ENCODE data around the gene AOX1. TPM values are rescaled to one million over a fixed set of nuclear protein-coding genes. Genes with fewer than 3 reads are reported as not detected.
"Not testable (repeated sequence)": the region's sequence is repeated elsewhere in the genome, so short reads cannot be mapped to it uniquely, and the experiment has no call there.

Gene AOX1
- total RNA-seq, 1 experiment from 2014 or later: 3.5 TPM

DNA sequence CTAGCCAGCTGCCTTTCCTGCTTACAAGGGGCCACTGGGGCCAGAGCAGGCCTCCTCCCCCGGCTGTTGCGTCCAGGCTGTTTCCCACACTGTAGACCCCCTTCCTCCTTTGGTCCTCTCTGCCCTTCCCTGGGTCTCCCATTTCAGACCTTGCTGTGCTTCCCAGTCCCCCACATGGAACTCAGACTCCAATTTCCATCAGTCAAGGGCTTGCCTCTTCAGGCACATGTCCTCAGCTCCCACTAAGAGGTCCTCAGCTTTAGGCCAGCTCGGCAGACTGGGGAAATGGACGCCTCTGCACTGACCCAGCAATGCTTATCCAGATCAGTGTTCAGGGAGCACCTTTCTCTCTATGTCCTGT, 127.9 kb downstream of the AOX1 start:
- Histone ChIP-seq H3K4me2 (ENCODE audit: insufficient read depth, insufficient read length, low read length) (peak overlapping the region; percentile 49), H3K4me1 (ENCODE audit: insufficient read depth, low read length) (0 out of 2 replicates have a peak, but pooled peaks cover 2% of the 10 kb centered on the region), H3K56ac (ENCODE audit: insufficient read length, low read depth, low read length) (no peak overlapping the region), H2AK5ac (ENCODE audit: insufficient read length, low read length) (no peak overlapping the region), H3K9ac (ENCODE audit: extremely low read depth, insufficient read length, low read length) (no peak overlapping the region), H3K23ac (ENCODE audit: insufficient read length, low read depth, low read length) (no peak overlapping the region), H2AFZ (ENCODE audit: low read length) (peak overlapping the region; percentile 75), H3K14ac (ENCODE audit: insufficient read depth, low read length) (peak overlapping the region; percentile 69; the same call in 1 of the 2 replicates), H3K9me3 (ENCODE audit: control insufficient read depth, low read depth, low read length) (no peaks in the 10 kb centered on the region), H2BK120ac (ENCODE audit: low read depth, low read length, poor library complexity, severe bottlenecking) (no peak overlapping the region), H4K20me1 (ENCODE audit: control insufficient read depth, insufficient read depth, insufficient read length) (no peaks in the 10 kb centered on the region), H3K23me2 (ENCODE audit: insufficient read length, low read depth, low read length, poor library complexity, severe bottlenecking) (no peaks in the 10 kb centered on the region), H3K27ac (ENCODE audit: insufficient read length, low read depth, low read length) (no peak overlapping the region), H3T11ph (ENCODE audit: low read length) (no peak overlapping the region), H3K27me3 (ENCODE audit: insufficient read depth, low read length) (no peaks in the 10 kb centered on the region), H2BK12ac (ENCODE audit: insufficient read length, low read depth, low read length) (no peak overlapping the region), H4K91ac (ENCODE audit: insufficient read length, low read depth, low read length) (no peak overlapping the region), H2BK5ac (ENCODE audit: insufficient read length, low read length) (no peak overlapping the region), H2BK20ac (ENCODE audit: low read depth, low read length, poor library complexity, severe bottlenecking) (no peak overlapping the region), H3K18ac (ENCODE audit: insufficient read length, low read depth, low read length) (peak overlapping the region; percentile 13), H3K79me2 (ENCODE audit: insufficient read depth, low read length) (no peaks in the 10 kb centered on the region), H2BK15ac (ENCODE audit: low read depth, low read length) (no peak overlapping the region), H4K5ac (ENCODE audit: insufficient read length, low read depth, low read length) (peak overlapping the region; percentile 79), H3K4ac (ENCODE audit: low read depth, low read length) (no peak overlapping the region), H4K8ac (replicated peaks; ENCODE audit: insufficient read length, low read depth, low read length) (no peak overlapping the region), H3K79me1 (ENCODE audit: insufficient read depth, low read depth, low read length, poor library complexity, severe bottlenecking) (no peaks in the 10 kb centered on the region)
- peak overlapping the region in 2 of 3 experiments; percentile 57 to 94; a peak in 4 of 7 replicates for H3K27ac Mint-ChIP-seq
- peaks cover 8 to 10% of the 10 kb centered on the region in 2 experiments for H3K4me1 Mint-ChIP-seq
- H3K36me3 Mint-ChIP-seq (ENCODE audit: insufficient read depth in 1 of 3, low read depth in 3 of 3): no peaks in the 10 kb centered on the region
- no peaks in the 10 kb centered on the region; the same call in 1 of the 2 replicates for H3K27me3 Mint-ChIP-seq (ENCODE audit: low read depth)
- H3K4me3 Mint-ChIP-seq: peak overlapping the region in 1 of 2 experiments; percentile 67; a peak in 2 of 5 replicates
- H3K9me3 Mint-ChIP-seq: no peaks in the 10 kb centered on the region
- TF ChIP-seq, protein P1, sequence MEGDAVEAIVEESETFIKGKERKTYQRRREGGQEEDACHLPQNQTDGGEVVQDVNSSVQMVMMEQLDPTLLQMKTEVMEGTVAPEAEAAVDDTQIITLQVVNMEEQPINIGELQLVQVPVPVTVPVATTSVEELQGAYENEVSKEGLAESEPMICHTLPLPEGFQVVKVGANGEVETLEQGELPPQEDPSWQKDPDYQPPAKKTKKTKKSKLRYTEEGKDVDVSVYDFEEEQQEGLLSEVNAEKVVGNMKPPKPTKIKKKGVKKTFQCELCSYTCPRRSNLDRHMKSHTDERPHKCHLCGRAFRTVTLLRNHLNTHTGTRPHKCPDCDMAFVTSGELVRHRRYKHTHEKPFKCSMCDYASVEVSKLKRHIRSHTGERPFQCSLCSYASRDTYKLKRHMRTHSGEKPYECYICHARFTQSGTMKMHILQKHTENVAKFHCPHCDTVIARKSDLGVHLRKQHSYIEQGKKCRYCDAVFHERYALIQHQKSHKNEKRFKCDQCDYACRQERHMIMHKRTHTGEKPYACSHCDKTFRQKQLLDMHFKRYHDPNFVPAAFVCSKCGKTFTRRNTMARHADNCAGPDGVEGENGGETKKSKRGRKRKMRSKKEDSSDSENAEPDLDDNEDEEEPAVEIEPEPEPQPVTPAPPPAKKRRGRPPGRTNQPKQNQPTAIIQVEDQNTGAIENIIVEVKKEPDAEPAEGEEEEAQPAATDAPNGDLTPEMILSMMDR (conservative IDR thresholded peaks at IDR 0.05): no peak
- WGBS (ENCODE audit: extremely low coverage, insufficient read length, low lambda C conversion rate): no CpG with 5 or more reads among the region's 4 CpGs
- DNase-seq: no peak

DNA sequence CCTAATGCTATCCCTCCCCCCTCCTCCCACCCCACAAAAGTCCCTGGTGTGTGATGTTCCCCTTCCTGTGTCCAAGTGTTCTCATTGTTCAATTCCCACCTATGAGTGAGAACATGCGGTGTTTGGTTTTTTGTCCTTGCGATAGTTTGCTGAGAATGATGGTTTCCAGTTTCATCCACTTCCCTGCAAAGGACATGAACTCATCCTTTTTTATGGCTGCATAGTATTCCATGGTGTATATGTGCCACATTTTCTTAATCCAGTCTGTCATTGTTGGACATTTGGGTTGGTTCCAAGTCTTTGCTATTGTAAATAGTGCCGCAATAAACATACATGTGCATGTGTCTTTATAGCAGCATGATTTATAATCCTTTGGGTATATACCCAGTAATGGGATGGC, 129.2 kb downstream of the AOX1 start:
- not testable (repeated sequence) for H3K9ac ChIP-seq (ENCODE audit: extremely low read depth, insufficient read length, low read length); H3K14ac ChIP-seq (ENCODE audit: insufficient read depth, low read length); H3K79me1 ChIP-seq (ENCODE audit: insufficient read depth, low read depth, low read length, poor library complexity, severe bottlenecking); H3K4me1 ChIP-seq (ENCODE audit: insufficient read depth, low read length); H3K23ac ChIP-seq (ENCODE audit: insufficient read length, low read depth, low read length); H2BK20ac ChIP-seq (ENCODE audit: low read depth, low read length, poor library complexity, severe bottlenecking); H3K36me3 Mint-ChIP-seq (ENCODE audit: insufficient read depth in 1 of 3, low read depth in 3 of 3); H3K9me3 ChIP-seq (ENCODE audit: control insufficient read depth, low read depth, low read length); H3K4me3 Mint-ChIP-seq; H3K4me2 ChIP-seq (ENCODE audit: insufficient read depth, insufficient read length, low read length); H3K27ac Mint-ChIP-seq; H4K5ac ChIP-seq (ENCODE audit: insufficient read length, low read depth, low read length); H2AK5ac ChIP-seq (ENCODE audit: insufficient read length, low read length); H3K27ac ChIP-seq (ENCODE audit: insufficient read length, low read depth, low read length); H4K8ac ChIP-seq (replicated peaks; ENCODE audit: insufficient read length, low read depth, low read length); H3K9me3 Mint-ChIP-seq; H2BK120ac ChIP-seq (ENCODE audit: low read depth, low read length, poor library complexity, severe bottlenecking); H2BK5ac ChIP-seq (ENCODE audit: insufficient read length, low read length); H2AFZ ChIP-seq (ENCODE audit: low read length); H3K27me3 Mint-ChIP-seq (ENCODE audit: low read depth); H3K4ac ChIP-seq (ENCODE audit: low read depth, low read length); H3K23me2 ChIP-seq (ENCODE audit: insufficient read length, low read depth, low read length, poor library complexity, severe bottlenecking); H4K20me1 ChIP-seq (ENCODE audit: control insufficient read depth, insufficient read depth, insufficient read length); H3T11ph ChIP-seq (ENCODE audit: low read length); H2BK12ac ChIP-seq (ENCODE audit: insufficient read length, low read depth, low read length); H3K18ac ChIP-seq (ENCODE audit: insufficient read length, low read depth, low read length); H3K27me3 ChIP-seq (ENCODE audit: insufficient read depth, low read length); H3K4me1 Mint-ChIP-seq; DNase-seq; H4K91ac ChIP-seq (ENCODE audit: insufficient read length, low read depth, low read length); H2BK15ac ChIP-seq (ENCODE audit: low read depth, low read length); H3K79me2 ChIP-seq (ENCODE audit: insufficient read depth, low read length); H3K56ac ChIP-seq (ENCODE audit: insufficient read length, low read depth, low read length)
- no CpG with 5 or more reads among the region's 3 CpGs for WGBS (ENCODE audit: extremely low coverage, insufficient read length, low lambda C conversion rate)

Data from H9 (cell line).